HG03520 (cell line): ENCODE measurements around the gene HELZ.

Experiments
- ATAC-seq: cut with Tn5 transposase; IDR thresholded peaks from one replicate; pipeline ENCODE4 v1.9.1; 2021; ENCODE audit warnings: mild to moderate bottlenecking, moderate library complexity; ENCODE audit not compliant: unreplicated experiment

HELZ gene

DNA sequence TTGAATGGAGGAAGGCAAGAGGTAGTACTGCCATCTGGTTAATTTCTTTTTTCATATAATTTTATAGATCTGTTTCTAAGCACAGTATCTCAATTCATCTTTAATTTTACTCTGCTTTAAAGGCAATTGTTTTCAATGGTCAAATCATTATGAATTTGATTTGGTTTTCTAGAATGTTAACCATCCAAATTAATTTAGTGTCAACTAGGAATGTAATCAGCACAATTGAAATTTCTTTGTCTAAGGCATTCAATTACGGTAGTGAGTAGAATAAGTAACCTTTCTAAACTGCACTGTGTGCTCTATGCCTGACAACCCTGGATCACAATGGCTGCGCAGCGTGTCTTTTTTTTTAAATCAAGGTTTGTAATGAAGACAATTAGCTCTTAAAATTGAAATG, 156.4 kb downstream of the HELZ start:
- ATAC-seq: no peak

DNA sequence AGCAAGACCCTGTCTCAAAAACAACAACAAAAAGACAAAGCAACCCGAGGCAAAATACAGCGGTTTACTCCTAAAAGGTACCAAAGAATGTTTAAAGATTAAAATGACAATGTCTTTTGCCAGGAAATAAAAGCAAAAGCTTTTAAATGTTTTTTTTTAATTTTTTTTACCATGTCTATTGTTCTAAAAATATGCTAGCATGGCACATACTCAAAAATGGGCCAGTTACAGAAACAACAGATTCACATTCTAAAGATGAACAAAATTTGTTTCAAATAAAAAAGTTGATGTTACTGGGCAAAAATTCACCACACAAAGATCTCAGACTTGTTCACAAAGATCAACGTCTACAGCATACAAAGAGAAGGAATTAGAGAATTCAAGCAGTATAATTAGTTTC, 159.6 kb downstream of the HELZ start:
- ATAC-seq: no peak

DNA sequence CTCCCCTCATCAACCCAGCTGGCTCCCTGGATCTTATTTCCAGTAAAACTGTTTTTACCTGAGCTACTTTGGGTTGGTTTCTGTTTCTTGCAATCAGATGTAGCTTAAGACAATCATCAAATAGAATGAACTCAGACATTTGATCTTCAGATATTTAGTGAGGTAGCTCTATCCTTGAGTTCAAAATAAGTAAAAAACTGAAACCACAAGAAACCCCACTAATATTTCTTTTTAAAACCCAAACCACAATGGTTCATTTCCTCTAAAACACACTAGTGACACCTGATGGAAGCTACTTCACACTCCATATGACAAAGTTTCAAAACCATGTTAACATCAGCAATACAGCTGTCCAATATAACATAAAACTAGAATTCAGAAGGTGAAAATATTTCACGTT, 162.9 kb downstream of the HELZ start:
- peak; percentile 71 for ATAC-seq

DNA sequence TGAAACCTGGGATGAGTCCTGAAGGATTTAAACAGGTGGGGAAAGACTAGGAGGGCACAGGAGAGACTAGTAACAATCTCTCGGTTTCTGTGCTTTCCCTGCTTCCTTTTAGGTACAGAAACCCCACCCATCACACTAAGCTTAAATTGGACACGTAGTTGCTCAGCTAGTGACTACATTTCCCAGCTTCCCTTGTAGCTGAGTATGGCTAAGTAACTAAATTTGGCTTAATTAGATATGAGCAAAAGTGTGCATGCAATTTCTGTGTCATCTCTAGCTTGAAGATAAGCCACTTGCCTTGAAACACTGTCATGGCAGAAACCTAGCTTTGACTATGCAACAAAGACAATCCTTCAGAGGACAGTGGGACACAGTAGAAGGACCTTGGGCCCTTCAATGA, 164.2 kb downstream of the HELZ start:
- no peak for ATAC-seq

DNA sequence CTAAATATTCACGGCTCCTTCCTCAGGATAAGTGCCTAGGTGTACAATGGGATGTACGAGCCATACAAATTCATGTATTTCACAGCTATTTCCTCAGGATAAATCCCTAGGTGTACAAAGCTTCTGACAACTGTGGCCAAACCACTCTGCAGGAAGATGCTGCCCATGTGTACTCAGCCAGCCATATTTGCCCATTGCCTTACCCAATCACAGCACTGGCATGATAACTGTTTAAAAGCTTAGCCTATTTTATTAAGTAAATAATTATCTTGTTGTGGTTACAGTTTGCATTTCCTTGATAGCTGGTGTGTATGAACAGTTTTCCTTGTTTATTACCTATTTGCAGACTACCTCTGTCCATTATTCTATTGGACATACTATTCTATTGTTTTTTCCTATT, 165.5 kb downstream of the HELZ start:
- no peak for ATAC-seq

DNA sequence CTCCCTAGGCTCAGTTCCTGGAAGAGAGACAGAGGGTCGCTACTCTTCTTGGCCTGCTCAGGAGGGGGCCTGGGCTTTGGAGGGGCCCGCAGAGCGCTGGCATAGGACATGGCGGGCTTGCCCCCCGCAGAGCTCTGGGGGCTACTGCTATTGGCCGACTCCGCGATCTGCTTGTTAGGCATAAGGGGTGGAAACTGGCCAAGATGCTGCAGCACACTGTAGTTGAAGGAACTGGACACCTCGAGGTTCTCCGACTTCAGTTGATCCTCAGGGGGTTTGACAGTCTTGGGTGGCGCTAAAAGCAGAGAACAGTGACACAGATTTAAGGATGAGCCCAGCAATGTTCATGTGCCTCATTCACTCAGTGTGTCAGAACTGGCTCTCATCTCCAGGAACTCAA, 166.7 kb downstream of the HELZ start:
- ATAC-seq: no peak

DNA sequence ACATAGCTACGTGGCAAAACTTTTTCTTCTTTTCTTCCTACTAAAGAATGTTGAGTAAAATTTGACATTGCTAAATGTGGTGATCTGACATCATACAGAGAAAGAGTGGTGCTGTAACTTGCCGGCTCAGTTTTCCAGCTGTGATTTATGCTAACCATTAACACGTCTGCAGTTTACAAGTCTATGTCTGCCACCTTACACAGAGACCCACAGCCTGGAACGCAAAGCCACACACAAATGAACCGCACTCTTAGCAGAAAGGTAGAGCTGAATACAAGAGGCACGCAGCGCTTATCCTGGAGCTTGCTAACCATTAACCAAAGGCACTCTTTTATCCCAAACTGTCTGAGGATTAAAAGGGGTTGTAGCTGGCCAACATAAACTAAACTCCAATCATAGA, 168.7 kb downstream of the HELZ start:
- ATAC-seq: no peak

DNA sequence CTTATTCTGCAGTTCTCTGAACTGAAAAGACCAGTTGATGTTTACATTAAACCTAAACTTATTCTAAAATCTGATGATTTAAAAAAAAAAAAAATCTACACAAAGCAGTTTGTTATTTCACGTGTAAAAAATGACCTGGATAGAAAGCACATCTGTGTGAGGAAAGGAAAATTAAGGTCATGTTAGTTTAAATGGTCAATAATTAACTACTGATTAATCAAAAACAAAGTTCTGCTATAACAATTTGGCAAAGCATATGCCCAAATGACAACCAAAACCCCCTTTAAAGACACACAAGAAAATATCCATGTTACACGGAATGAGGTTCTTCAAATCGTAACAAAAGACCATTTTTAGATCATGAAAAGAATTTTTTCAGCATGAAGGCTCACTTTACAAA, 170.2 kb downstream of the HELZ start:
- no peak for ATAC-seq

DNA sequence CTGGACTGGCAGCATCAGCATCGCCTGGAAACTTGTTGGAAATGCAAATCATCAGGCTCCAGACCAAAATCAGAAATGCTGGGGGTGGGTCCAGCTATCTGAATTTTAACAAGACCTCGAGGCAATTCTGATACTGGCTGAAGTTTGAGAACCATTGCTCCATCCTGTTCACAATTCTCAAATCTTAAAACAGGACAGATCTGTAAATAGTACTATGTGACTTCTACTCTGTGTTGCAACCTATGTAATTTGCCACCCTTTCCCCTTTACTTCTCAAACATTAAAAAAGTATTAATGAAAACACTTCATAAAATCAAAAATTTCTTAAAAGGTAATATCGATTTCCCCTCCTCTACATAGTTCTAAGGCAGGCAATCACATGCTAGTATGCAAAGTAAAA, 172.1 kb downstream of the HELZ start:
- ATAC-seq: no peak

DNA sequence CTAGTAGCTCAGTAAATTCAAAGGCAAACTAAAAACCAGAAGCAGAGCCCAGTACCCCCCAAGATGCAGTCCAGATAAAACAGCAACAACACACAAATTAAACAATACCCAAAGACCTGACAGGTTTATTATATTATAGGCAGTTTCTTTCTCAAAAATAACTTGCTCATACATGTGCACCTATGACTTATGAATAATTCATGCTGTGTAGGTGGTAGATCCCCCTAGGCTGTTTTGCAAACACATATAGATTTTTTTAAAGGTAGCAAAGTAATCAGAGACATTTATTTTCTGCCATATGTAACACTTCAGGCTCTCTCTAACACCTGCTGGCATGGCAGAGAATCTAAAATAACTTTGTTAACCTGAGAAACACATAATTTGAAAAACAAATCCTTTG, 173.4 kb downstream of the HELZ start:
- ATAC-seq: no peak

DNA sequence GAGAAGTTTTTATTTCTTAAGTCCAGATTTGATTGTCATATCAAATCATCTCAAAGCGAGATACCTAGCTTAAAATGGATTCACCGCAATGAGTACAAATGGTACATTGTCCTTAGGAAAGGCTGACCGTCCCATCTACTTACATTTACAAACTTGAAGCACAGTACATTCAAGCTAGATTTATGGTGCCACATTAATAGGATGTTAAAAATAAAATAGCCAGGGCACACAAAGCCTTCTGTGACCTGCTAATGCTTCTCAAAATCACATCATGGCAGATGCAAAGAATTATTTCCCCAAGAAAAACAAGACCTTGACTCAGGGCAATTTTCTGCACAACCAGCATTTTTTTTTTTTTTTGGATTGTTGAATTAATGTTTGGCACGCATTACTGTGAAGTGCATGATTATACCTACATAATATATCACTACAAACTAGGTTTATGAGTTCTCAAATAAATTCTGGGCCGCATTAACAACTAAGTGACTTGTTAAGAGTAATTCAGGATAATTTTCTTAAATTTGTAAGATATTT, 175.3 kb downstream of the HELZ start:
- ATAC-seq: no peak

DNA sequence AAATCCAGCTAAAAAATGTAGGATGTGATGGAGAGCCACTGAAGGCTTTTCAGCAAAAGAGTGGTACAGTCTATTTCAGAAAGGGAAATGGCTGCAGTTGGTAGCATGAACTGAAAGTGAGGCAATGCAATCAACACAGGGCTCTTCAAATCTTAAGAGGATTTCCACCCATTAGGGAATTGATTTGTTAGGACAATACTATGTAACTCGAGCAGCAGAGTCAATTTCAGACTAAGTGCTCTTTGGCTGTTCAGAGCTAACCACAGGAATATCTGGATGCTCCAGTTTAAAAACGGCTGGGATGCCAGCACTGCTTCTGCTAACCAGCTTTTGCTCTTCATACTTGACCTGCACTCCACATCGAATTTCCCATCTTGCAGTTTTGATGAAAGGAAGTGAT, 176.0 kb downstream of the HELZ start:
- ATAC-seq: no peak

DNA sequence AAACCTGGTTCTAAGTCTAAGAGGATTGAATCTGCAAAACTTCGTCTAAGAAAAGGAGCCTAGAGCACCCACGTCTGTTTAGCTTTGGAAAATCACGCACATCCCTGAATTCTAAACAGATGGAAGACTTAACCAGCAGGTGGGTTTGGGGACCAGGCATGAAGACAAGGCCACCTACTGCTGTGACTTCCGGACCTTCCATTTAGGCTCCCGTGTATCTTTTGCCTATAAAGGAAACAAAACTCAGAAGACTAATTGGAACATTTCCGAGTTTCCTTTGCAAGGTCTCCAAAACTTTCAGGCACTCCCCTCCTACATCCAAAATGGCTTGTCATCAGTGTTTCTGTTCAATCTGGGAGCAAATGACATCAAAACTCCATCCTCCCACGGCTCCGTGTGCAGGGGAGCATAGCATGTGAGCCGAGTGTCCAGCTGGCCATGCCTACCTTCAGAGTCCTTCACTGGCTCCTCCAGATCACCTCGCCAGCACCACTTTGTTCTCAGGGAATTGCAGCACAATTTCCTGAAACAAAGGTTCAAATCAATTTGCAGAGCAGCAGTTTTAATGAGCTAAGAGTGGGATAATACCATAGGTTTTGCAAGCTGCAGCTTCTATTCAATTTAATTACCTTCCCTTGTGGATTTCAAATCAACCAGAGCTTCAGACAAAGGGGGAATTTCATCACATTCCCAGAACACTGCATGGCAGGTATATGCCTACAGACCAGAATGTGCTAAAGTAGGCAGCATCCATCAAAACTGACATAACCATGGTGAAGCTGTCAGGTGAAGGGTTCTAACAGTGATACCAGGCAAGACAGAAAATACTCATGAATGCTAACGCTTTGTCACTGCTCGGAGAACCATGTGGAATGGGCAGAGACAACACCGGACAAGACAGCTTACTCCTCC, 177.2 kb downstream of the HELZ start:
- no peak for ATAC-seq

DNA sequence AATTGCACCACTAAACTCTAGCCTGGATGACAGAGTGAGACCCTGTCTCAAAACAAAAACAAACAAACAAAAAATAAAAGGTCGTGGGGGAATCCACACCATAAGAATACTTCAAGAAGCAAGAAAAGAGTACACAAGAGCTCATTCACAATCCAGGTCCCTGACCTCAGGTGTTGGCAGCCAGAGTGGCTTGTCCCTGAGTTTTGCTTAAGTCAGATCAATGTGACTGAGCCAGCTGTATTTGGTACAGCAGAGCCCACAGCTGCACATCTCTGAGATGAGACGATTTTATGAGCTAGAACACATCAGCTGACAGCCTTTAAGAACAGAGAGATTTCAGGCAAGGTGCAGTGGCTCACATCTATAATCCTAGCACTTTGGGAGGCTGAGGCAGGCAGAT, 178.3 kb downstream of the HELZ start:
- no peak for ATAC-seq

DNA sequence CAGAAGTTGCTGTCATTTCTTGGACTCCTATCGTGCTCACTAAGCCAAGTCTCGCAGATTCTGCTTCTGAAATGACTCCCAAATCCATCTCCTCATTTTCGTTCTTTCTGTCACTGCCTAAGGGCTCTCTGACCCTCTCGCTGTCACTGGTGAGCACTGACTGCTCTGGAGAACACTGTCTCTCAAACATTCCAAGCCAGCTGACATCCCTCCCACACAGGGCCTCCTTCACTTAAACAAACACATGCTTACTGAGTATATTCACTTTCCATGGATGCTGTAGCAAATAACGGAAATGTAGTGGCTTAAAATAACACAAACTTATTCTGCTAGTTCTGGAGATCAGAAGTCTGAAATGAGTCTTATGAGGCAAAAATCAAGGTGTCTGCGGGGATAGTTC, 181.9 kb downstream of the HELZ start:
- ATAC-seq: no peak

DNA sequence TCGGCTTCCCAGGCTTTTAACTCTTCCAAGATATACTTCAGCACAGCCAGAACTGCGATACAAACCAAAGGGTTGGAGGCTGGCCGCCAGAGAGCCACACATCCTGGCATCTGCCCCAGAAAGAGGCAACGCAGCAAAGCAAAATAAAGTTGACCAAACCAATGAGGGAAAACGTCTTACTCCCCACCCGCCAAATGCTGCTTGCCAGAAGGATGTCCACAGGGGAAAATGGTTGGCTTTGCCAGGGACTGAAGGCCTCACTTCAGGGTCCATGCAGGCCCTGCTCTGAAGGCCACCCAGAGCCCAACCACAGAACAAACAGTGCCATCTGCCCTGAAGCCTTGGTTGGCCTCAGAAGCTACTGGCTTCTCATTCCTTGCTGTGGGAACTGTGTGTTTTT, 185.6 kb downstream of the HELZ start:
- ATAC-seq: no peak

DNA sequence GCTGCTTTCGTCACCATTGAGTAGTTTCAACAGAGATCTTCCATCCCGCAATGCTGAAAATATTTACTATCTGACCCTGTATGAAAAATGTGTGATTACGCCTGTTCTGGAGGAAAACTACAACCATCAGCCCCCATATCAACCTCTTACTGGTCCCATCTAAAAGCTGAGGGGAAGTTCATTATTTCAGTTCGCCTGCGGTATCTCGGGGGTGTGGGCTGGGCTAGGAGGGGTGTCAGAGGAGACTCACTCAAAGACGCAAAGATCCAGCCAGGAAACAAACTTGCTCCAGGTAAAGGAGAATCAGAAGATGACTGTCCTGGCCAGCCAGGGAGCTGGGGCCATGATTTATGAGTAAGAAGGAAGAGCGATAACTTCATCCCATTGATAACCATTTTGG, 187.0 kb downstream of the HELZ start:
- no peak for ATAC-seq

DNA sequence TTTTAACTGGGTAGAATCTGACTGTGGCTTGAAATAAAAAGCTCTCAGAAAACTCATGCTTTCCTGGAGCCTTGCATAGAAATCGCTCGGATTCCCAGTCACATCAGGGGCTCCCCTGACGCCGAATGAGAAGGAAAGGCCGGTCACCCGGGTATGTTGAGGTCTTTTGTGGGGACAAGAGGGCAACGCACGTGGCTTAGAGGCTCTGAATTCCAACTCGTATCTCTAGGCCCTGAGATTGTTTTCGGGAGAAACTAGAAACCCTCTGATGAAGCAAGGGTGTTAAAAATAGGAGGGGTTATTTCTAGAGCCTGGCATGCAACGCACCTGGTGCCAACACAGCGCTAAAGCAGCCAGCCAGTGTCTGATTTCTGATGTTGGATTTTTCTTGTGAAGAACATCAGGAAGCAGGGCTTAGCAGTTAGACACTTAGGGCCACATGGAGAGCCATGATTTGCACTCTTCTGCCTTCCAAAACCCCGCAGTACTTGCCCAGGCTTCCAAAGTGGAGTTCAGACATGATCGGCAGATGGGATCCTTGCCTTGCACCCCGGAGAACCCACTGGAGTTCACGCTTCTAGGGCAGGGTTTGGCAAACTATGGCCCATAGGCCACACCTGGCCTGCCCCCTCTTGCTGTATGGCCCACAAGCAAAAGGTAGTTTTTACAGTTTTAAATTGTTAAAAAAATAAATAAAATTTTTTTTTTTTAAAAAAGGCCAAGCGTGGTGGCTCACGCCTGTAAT, 188.1 kb downstream of the HELZ start:
- no peak for ATAC-seq

DNA sequence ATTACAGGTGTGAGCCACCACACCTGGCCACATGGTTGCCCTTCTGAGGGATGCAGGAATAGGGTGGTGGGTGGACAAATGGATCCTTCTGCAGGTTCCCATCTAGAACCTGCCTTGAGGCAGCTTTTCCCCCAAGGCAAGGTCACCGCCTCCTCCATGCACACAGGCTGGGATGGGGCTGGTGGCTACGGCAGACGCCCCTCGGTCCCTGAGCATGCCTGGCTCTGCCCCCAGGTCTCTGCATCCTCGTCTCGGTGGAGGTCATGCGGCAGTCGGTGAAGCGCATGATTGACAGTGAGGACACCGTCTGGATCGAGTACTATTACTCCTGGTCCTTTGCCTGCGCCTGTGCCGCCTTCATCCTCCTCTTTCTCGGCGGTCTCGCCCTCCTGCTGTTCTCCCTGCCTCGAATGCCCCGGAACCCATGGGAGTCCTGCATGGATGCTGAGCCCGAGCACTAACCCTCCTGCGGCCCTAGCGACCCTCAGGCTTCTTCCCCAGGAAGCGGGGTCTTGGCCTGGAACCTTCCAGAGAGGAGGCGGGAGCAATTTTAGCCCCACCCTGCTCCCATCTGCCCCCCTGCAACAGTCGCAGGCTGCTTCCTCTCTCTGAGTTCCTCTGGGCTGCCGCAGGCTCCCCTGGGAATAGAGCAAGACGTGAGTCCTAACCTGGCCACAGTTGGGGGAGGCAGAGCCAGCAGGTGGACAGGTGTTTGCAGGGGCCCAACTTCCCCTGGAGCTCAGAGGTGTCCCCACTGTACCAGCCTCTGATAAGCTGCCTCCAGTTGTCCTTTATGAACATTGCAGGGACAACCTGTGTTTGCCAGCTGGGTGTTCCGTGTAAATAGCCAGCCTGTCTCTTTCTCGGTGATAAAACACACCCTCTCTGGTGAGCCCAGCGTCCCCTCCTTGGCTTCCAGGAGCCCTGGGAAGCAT, 188.9 kb downstream of the HELZ start:
- ATAC-seq: no peak

DNA sequence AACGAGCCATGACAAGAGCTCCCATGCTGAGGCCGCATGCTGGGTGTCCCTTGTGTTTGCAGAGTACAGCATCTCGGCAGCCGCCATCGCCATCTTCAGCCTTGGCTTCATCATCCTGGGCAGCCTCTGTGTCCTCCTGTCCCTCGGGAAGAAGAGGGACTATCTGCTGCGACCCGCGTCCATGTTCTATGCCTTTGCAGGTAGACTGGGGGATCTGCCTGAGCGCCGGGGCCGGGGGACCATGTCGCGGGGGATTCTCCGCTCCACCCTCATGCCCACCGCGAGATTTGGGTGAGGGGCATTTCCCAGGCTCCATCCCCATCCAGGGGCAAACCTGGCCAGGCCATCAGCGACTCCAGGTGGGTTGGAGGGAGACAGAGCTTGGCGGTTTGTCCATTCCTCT, 190.0 kb downstream of the HELZ start:
- no peak for ATAC-seq

DNA sequence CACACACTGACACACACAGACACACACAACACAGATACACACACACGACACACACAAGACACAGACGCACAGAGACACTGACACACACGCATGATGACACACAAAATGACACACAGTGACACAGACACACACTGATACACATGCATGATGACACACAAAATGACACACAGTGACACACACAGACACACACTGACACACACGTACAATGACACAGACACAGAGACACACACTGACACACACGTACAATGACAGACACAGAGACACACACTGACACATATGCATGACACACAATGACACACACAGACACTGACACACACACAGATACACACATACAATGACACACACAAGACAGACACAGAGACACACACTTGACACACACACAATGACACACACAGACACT, 190.4 kb downstream of the HELZ start:
- ATAC-seq: no peak
